GM19351 (cell line): Measurements from ENCODE around the gene THSD1.
A peak's percentile ranks its signal among the peaks of the same experiment; 100 is the strongest.
"Not testable (repeated sequence)": the region's sequence is repeated elsewhere in the genome, so short reads cannot be mapped to it uniquely, and the experiment has no call there.

Experiments used
- ATAC-seq: cut with Tn5 transposase; IDR thresholded peaks from one replicate; pipeline ENCODE4 v1.9.1; 2021; ENCODE audit warnings: mild to moderate bottlenecking, moderate library complexity; ENCODE audit not compliant: unreplicated experiment

Gene THSD1

GRCh38 chr13:52361225-52361624, 44.7 kb downstream of the THSD1 start:
- ATAC-seq: no peak

GRCh38 chr13:52359534-52359933, 46.4 kb downstream of the THSD1 start:
- no peak for ATAC-seq

- ATAC-seq: no peak
Measured at GRCh38 chr13:52356327-52356726, 49.6 kb downstream of the THSD1 start.

- no peak for ATAC-seq
Measured at GRCh38 chr13:52353193-52353592, 52.8 kb downstream of the THSD1 start.

- peak; percentile 65 for ATAC-seq
Measured at GRCh38 chr13:52348983-52349780, 56.8 kb downstream of the THSD1 start.

- ATAC-seq: no peak
Measured at GRCh38 chr13:52348071-52348470, 57.9 kb downstream of the THSD1 start.

GRCh38 chr13:52345631-52346251, 60.2 kb downstream of the THSD1 start:
- ATAC-seq: no peak

- ATAC-seq: no peak
Measured at GRCh38 chr13:52345048-52345447, 60.9 kb downstream of the THSD1 start.

- ATAC-seq: no peak
Measured at GRCh38 chr13:52344108-52344507, 61.9 kb downstream of the THSD1 start.

GRCh38 chr13:52342203-52342602, 63.8 kb downstream of the THSD1 start:
- ATAC-seq: not testable (repeated sequence)

GRCh38 chr13:52337828-52338455, 68.0 kb downstream of the THSD1 start:
- not testable (repeated sequence) for ATAC-seq

GRCh38 chr13:52334107-52334506, 71.9 kb downstream of the THSD1 start:
- not testable (repeated sequence) for ATAC-seq

- ATAC-seq: not testable (repeated sequence)
Measured at GRCh38 chr13:52331844-52332243, 74.1 kb downstream of the THSD1 start.
